Activated CD8-positive, alpha-beta T cell treated with anti-CD3 and anti-CD28 coated beads for 36 hours (primary cell): ENCODE measurements around the gene CELF2. TPM values are rescaled to one million over a fixed set of nuclear protein-coding genes. Genes with fewer than 3 reads are reported as not detected.

Experiments used
- ATAC-seq: fragments of 200-7000 bp; cut with Tn5 transposase; one replicate; pipeline ENCODE4 v1.10.0; 2021; ENCODE audit warnings: mild to moderate bottlenecking, moderate library complexity
- CTCF ChIA-PET: fragments of 350-600 bp; sonication (Branson Sonifier 250); formaldehyde crosslinking; loops from one replicate; lab custom pipeline; 2021; ENCODE audit warnings: antibody characterized with exemption; lab: Charles Lee
- POLR2A ChIA-PET: fragments of 350-600 bp; sonication (Branson Sonifier 250); formaldehyde crosslinking; loops from one replicate; lab custom pipeline; 2021; ENCODE audit warnings: antibody characterized with exemption; lab: Charles Lee
- DNase-seq: peaks from one replicate; pipeline ENCODE4 v3.0.0-alpha.2; 2020
- H3K27ac Mint-ChIP-seq: one replicate; pipeline ENCODE4 v1.8.0; 2021; ENCODE audit warnings: mild to moderate bottlenecking, mixed read lengths
- H3K27me3 Mint-ChIP-seq: one replicate; pipeline ENCODE4 v1.8.0; 2021; ENCODE audit warnings: mixed read lengths
- H3K36me3 Mint-ChIP-seq: one replicate; pipeline ENCODE4 v1.8.0; 2021; ENCODE audit warnings: low read depth, mixed read lengths
- H3K4me1 Mint-ChIP-seq: one replicate; pipeline ENCODE4 v1.8.0; 2021; ENCODE audit warnings: low read depth, mixed read lengths
- H3K4me3 Mint-ChIP-seq: one replicate; pipeline ENCODE4 v1.8.0; 2021; ENCODE audit warnings: mild to moderate bottlenecking, moderate library complexity, mixed read lengths
- H3K9me3 Mint-ChIP-seq: one replicate; pipeline ENCODE4 v1.8.0; 2021; ENCODE audit warnings: mixed read lengths
- intact Hi-C: fragments of 100-400 bp; cut with micrococcal nuclease; formaldehyde crosslinking; loops from one replicate; pipeline ENCODE4 v1.10.0; 2022
- total RNA-seq, 2 experiments: library from RNA; stranded (reverse); gene quantifications; one replicate each; pipeline ENCODE4 v1.2.3, GENCODE V29; 2021
- TF ChIP-seq, protein P1 (sequence below): fragments of 200-600 bp; IDR thresholded peaks from one replicate; pipeline ENCODE4 v1.8.0; 2022; ENCODE audit warnings: antibody characterized with exemption, mild to moderate bottlenecking

Gene CELF2
- total RNA-seq, 2 experiments from 2014 or later = 132 to 133 TPM

DNA sequence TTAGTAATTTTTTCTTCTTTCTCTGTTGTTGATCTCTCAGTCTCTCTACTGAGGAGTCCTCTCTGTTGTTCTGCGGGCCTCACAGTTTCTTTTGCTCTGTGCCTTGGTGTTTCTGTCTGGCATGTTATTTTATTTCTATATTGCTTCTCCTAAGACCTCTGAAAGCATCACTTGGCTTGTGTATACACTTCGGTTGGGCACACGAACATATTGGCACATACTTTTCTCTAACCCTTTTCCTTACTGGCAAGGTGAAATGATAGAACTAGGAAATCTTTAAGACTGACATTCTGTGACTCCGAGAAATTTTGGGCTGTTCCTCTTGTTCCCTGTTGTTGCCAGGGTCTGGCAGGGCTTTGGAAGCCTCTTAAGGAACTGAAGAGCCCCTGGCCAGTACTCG, 148.9 kb downstream of the CELF2 start:
- TF ChIP-seq, protein P1, sequence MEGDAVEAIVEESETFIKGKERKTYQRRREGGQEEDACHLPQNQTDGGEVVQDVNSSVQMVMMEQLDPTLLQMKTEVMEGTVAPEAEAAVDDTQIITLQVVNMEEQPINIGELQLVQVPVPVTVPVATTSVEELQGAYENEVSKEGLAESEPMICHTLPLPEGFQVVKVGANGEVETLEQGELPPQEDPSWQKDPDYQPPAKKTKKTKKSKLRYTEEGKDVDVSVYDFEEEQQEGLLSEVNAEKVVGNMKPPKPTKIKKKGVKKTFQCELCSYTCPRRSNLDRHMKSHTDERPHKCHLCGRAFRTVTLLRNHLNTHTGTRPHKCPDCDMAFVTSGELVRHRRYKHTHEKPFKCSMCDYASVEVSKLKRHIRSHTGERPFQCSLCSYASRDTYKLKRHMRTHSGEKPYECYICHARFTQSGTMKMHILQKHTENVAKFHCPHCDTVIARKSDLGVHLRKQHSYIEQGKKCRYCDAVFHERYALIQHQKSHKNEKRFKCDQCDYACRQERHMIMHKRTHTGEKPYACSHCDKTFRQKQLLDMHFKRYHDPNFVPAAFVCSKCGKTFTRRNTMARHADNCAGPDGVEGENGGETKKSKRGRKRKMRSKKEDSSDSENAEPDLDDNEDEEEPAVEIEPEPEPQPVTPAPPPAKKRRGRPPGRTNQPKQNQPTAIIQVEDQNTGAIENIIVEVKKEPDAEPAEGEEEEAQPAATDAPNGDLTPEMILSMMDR = no peak
- ChIA-PET CTCF (interaction anchor here (1.1 to 6.9 kb wide), 9 partner anchors 12 to 70 kb away, joined by 3 to 100 read pairs (median 4); no protein-coding TSS in a partner anchor), POLR2A (interaction anchor here (0.7 to 14.3 kb wide), 12 partner anchors 9 to 116 kb away, joined by 3 to 261 read pairs (median 6); no protein-coding TSS in a partner anchor)
- Mint-ChIP-seq H3K4me1 (peaks cover 21% of the 10 kb centered on the region), H3K9me3 (peaks cover 7% of the 10 kb centered on the region), H3K27me3 (no peaks in the 10 kb centered on the region), H3K27ac (no peak overlapping the region), H3K36me3 (peaks cover 2% of the 10 kb centered on the region), H3K4me3 (no peak overlapping the region)
- ATAC-seq (no peak), DNase-seq (no peak)
- intact Hi-C loops = no loop called here

DNA sequence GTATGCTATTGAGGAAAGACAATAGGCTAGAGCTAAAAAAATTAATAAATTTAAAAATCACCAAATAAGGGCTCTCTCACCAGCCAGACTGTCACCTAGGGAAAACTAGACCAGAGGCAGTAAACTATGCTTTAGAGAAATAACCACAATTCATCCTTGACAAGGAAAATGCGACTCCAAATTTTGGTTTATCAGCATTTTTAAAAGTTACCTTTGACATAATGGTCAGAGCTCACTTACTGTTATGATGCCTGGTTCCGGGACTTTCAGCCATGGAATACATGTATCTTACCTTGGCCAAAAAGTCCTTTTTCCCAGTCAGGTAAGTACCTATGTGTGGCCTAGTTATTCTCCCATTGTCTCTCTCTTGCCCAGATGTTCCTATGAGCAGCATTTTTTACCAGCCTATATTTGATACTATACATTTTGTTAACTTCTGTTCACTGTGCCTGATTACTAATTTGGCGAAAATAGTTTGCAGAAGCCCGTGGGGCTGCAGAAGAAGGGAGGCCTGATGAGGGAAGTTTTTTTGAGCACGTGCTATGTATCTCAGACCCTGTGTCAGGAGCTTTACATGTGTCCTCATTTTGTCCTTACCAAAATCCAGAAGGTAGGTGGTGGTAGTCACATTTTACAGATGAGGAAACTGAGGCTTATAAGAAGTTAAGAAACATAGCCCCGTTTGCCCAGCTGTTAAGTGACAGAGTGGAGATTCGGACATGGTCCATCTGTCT, 149.7 kb downstream of the CELF2 start:
- no peaks in the 10 kb centered on the region for H3K27me3 Mint-ChIP-seq
- TF ChIP-seq, protein P1 = no peak
- H3K27ac Mint-ChIP-seq = no peak overlapping the region
- ATAC-seq = no peak
- no peak overlapping the region for H3K4me3 Mint-ChIP-seq
- H3K36me3 Mint-ChIP-seq = peaks cover 4% of the 10 kb centered on the region
- POLR2A ChIA-PET = interaction anchor here (0.7 to 14.3 kb wide), 13 partner anchors 8 to 161 kb away, joined by 3 to 261 read pairs (median 4); no protein-coding TSS in a partner anchor
- peaks cover 13% of the 10 kb centered on the region for H3K4me1 Mint-ChIP-seq
- no peak for DNase-seq
- intact Hi-C loops = no loop called here
- H3K9me3 Mint-ChIP-seq = no peaks in the 10 kb centered on the region
- CTCF ChIA-PET = interaction anchor here (1.3 to 6.9 kb wide), 9 partner anchors 8 to 103 kb away, joined by 3 to 100 read pairs (median 4); no protein-coding TSS in a partner anchor

DNA sequence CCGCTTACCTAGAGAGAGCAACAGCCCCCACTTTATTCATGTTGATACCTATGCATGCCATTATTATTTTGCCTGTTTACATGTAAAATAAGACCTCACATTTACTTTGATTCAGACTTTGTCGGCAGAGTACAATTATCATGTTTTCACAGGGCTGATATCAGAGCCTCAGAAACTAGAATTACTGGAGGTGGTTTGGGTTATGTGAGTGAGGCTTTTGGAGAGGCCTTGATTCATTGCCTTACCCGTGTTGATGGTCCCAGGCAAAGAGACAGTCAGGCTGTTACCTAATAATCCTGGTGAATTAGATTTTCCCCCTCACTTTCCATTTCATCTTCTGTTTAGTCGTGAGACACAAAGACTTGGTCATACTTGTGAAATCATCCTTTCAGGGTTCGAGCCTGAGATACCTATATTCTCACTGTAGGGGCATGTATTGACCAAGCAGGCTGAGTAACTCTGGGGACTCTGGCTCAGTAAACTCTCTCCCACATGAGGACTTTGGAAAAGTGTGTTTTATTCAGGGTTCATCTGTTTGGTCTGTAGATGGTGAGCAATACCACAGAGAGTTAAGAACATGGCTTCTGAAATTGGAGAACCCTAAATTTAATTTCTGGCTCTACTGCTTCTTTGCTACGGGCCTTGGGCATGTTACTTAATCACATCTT, 150.9 kb downstream of the CELF2 start:
- intact Hi-C loops = no loop called here
- no peak for DNase-seq
- TF ChIP-seq, protein P1 = no peak
- peaks cover 15% of the 10 kb centered on the region for H3K36me3 Mint-ChIP-seq
- H3K4me1 Mint-ChIP-seq = peaks cover 14% of the 10 kb centered on the region
- H3K4me3 Mint-ChIP-seq = no peak overlapping the region
- ATAC-seq = no peak
- POLR2A ChIA-PET = interaction anchor here (1.0 to 14.3 kb wide), 12 partner anchors 9 to 102 kb away, joined by 3 to 261 read pairs (median 6); no protein-coding TSS in a partner anchor
- H3K27me3 Mint-ChIP-seq = no peaks in the 10 kb centered on the region
- H3K27ac Mint-ChIP-seq = no peak overlapping the region
- no peaks in the 10 kb centered on the region for H3K9me3 Mint-ChIP-seq
- CTCF ChIA-PET = interaction anchor here (1.4 to 6.9 kb wide), 8 partner anchors 9 to 102 kb away, joined by 3 to 54 read pairs (median 4); no protein-coding TSS in a partner anchor

DNA sequence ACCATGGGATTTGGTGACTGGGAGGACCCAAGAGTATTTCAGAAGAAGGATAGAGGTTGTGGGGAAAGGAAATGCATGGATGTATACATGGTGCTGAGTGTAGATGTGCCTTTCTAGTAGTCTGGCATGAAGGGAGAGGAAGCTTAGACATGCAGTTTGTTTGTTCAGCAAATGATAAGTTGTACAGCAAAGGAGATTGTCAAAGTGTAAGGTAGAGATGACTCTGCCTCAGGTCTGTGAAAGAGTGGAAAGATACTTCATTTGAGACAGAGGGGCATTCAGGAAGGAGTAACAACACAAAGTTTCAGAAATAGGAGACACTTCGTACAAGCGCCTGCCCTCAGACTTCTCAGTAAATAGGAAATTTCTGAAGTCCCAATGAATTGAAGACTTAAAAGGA, 152.3 kb downstream of the CELF2 start:
- ATAC-seq (no peak), DNase-seq (no peak)
- POLR2A ChIA-PET = interaction anchor here (0.5 to 14.3 kb wide), 15 partner anchors 8 to 1874 kb away, joined by 3 to 261 read pairs (median 3); no protein-coding TSS in a partner anchor
- intact Hi-C loops = no loop called here
- no peaks in the 10 kb centered on the region for H3K27me3 Mint-ChIP-seq
- peaks cover 30% of the 10 kb centered on the region for H3K36me3 Mint-ChIP-seq
- peaks cover 25% of the 10 kb centered on the region for H3K4me1 Mint-ChIP-seq
- TF ChIP-seq, protein P1 = no peak
- CTCF ChIA-PET = interaction anchor here (1.3 to 6.9 kb wide), 4 partner anchors 9 to 100 kb away, joined by 4 to 54 read pairs (median 28); no protein-coding TSS in a partner anchor
- no peak overlapping the region for H3K27ac Mint-ChIP-seq
- no peak overlapping the region for H3K4me3 Mint-ChIP-seq
- no peaks in the 10 kb centered on the region for H3K9me3 Mint-ChIP-seq
